Measurements from ENCODE around the gene PHAF1.
A peak's percentile ranks its signal among the peaks of the same experiment; 100 is the strongest.

The PHAF1 gene

GRCh38 chr16:67163164-67163998, 53.6 kb downstream of the PHAF1 start:
- DNase-seq (ENCODE audit: low spot score) = no peak

- no peak for DNase-seq (ENCODE audit: low spot score)
Measured at GRCh38 chr16:67163999-67164558, 54.3 kb downstream of the PHAF1 start.

- DNase-seq (ENCODE audit: low spot score) = no peak
Measured at GRCh38 chr16:67164599-67165061, 54.9 kb downstream of the PHAF1 start, which contains the start of gene HSF4. HSF4 (plus strand) TSS chr16:67164745; CDS start chr16:67164812, 67 bp downstream.

GRCh38 chr16:67165121-67166078, 55.7 kb downstream of the PHAF1 start:
- no peak for DNase-seq (ENCODE audit: low spot score)

GRCh38 chr16:67166110-67166547, 56.4 kb downstream of the PHAF1 start:
- no peak for DNase-seq (ENCODE audit: low spot score)

- DNase-seq (ENCODE audit: low spot score) = no peak
Measured at GRCh38 chr16:67166598-67167168, 56.9 kb downstream of the PHAF1 start.

- no peak for DNase-seq (ENCODE audit: low spot score)
Measured at GRCh38 chr16:67167588-67167987, 57.8 kb downstream of the PHAF1 start.

GRCh38 chr16:67169011-67169451, 59.3 kb downstream of the PHAF1 start:
- DNase-seq (ENCODE audit: low spot score) = no peak

GRCh38 chr16:67169642-67170167, 60.0 kb downstream of the PHAF1 start:
- DNase-seq (ENCODE audit: low spot score) = no peak

GRCh38 chr16:67170168-67170948, 60.6 kb downstream of the PHAF1 start, which contains the start of gene NOL3:
NOL3 (plus strand) TSS chr16:67170538.
- DNase-seq (ENCODE audit: low spot score) = peak; percentile 75

- no peak for DNase-seq (ENCODE audit: low spot score)
Measured at GRCh38 chr16:67170949-67171649, 61.4 kb downstream of the PHAF1 start.

- DNase-seq (ENCODE audit: low spot score) = no peak
Measured at GRCh38 chr16:67173323-67173722, 63.6 kb downstream of the PHAF1 start.

GRCh38 chr16:67173808-67174705, 64.3 kb downstream of the PHAF1 start:
- DNase-seq (ENCODE audit: low spot score) = peak; percentile 78

- no peak for DNase-seq (ENCODE audit: low spot score)
Measured at GRCh38 chr16:67174706-67175231, 65.0 kb downstream of the PHAF1 start.

- no peak for DNase-seq (ENCODE audit: low spot score)
Measured at GRCh38 chr16:67176662-67177061, 66.9 kb downstream of the PHAF1 start.

- DNase-seq (ENCODE audit: low spot score) = no peak
Measured at GRCh38 chr16:67177743-67178699, 68.3 kb downstream of the PHAF1 start.

- DNase-seq (ENCODE audit: low spot score) = no peak
Measured at GRCh38 chr16:67179421-67180080, 69.8 kb downstream of the PHAF1 start.
